GM12878 (cell line): ENCODE measurements around the gene VEPH1. TPM values are rescaled to one million over a fixed set of nuclear protein-coding genes. Genes with fewer than 3 reads are reported as not detected.

ENCODE experiments used
- ATAC-seq: fragments of 200-7000 bp; cut with Tn5 transposase; 3 replicates; pipeline ENCODE4 v1.9.1; 2020; ENCODE audit warnings: mild to moderate bottlenecking, moderate library complexity
- BruUV-seq: library from RNA; stranded (reverse); fragments of 400-500 nt; replicated peaks from 2 replicates; lab custom pipeline; 2021; lab: Mats Ljungman, UMichigan
- CTCF ChIA-PET: fragments of 300-600 bp; sonication (Branson Sonifier 250); formaldehyde crosslinking; extraction: SDS; loops from one replicate; lab custom pipeline; 2021; ENCODE audit warnings: inconsistent platforms; lab: Yijun Ruan, JAX
- POLR2A ChIA-PET: fragments of 350-600 bp; formaldehyde crosslinking; extraction: SDS; loops from one replicate; lab custom pipeline; 2021; ENCODE audit warnings: inconsistent platforms; lab: Charles Lee
- RAD21 ChIA-PET: fragments of 300-600 bp; sonication (Branson Sonifier 250); formaldehyde crosslinking; loops from one replicate; lab custom pipeline; 2023; ENCODE audit warnings: antibody characterized with exemption; ENCODE audit not compliant: unreplicated experiment; lab: Charles Lee
- SMC1A ChIA-PET: fragments of 300-600 bp; sonication (Branson Sonifier 250); formaldehyde crosslinking; loops from one replicate; lab custom pipeline; 2023; ENCODE audit not compliant: unreplicated experiment, uncharacterized antibody; lab: Charles Lee
- DNase-seq: peaks from one replicate; pipeline ENCODE4 v3.0.0-alpha.2; 2011; ENCODE audit warnings: low read depth, low spot score
- FAIRE-seq: peaks from 3 replicates; lab custom pipeline; 2011; peaks lifted over from hg19 to GRCh38; lab: Jason Lieb, UNC
- H2AFZ ChIP-seq: 2 replicates; pipeline ENCODE4 v1.6.0; 2011; ENCODE audit warnings: low read depth, low read length, control low read depth; ENCODE audit not compliant: control insufficient read depth
- H3K27ac ChIP-seq: 2 replicates; pipeline ENCODE4 v1.5.1; 2011; ENCODE audit warnings: control low read depth; ENCODE audit not compliant: control insufficient read depth, insufficient read depth
- H3K27me3 ChIP-seq, 2 experiments: replicated peaks in 1 of 2; 2 replicates each; pipeline versions ENCODE4 v1.6.0 to v1.6.1; 2011; ENCODE audit warnings: low read length in 1 of 2; ENCODE audit not compliant: control insufficient read depth in 2 of 2, insufficient read depth in 2 of 2
- H3K36me3 ChIP-seq, 2 experiments: 2 replicates each; pipeline ENCODE4 v1.5.1; 2011; ENCODE audit warnings: low read length in 1 of 2; ENCODE audit not compliant: control insufficient read depth in 2 of 2, insufficient read depth in 2 of 2
- H3K4me1 ChIP-seq: 2 replicates; pipeline ENCODE4 v1.6.1; 2011; ENCODE audit warnings: mild to moderate bottlenecking, low read length, moderate library complexity, mixed read lengths; ENCODE audit not compliant: control insufficient read depth, insufficient read depth
- H3K4me2 ChIP-seq: 2 replicates; pipeline ENCODE4 v1.6.0; 2011; ENCODE audit warnings: control low read depth; ENCODE audit not compliant: control insufficient read depth, insufficient read depth
- H3K4me3 ChIP-seq: fragments of 200-600 bp; sonication (generic); 2 replicates; pipeline ENCODE4 v1.5.1; 2016
- H3K79me2 ChIP-seq: 2 replicates; pipeline ENCODE4 v1.6.0; 2011; ENCODE audit warnings: low read length; ENCODE audit not compliant: control insufficient read depth, insufficient read depth
- H3K9ac ChIP-seq: 2 replicates; pipeline ENCODE4 v1.8.0; 2011; ENCODE audit warnings: low read length, control low read depth, mixed read lengths; ENCODE audit not compliant: control insufficient read depth, insufficient read depth
- H3K9me3 ChIP-seq: replicated peaks from 3 replicates; pipeline ENCODE4 v1.5.1; 2011; ENCODE audit warnings: mild to moderate bottlenecking, low read length; ENCODE audit not compliant: control insufficient read depth, insufficient read depth
- H4K20me1 ChIP-seq: 2 replicates; pipeline ENCODE4 v1.6.0; 2011; ENCODE audit not compliant: control insufficient read depth, insufficient read depth
- IRF3 ChIP-seq: fragments of 450-650 bp; IDR thresholded peaks from 2 replicates; pipeline ENCODE4 v1.6.1; 2014; ENCODE audit warnings: mild to moderate bottlenecking
- MXI1 ChIP-seq: fragments of 150-350 bp; IDR thresholded peaks from 2 replicates; pipeline ENCODE4 v1.6.1; 2011; ENCODE audit warnings: low read depth, mild to moderate bottlenecking, inconsistent platforms, low read length, improper control_type of control experiment
- RB1 ChIP-seq: fragments of 450-650 bp; formaldehyde crosslinking; IDR thresholded peaks from 2 replicates; pipeline ENCODE4 v1.6.1; 2017; ENCODE audit warnings: mild to moderate bottlenecking, borderline replicate concordance
- REST ChIP-seq: IDR thresholded peaks from 2 replicates; pipeline ENCODE4 v1.6.1; 2012; ENCODE audit warnings: mild to moderate bottlenecking, low read depth, low read length
- SUPT20H ChIP-seq: IDR thresholded peaks from 2 replicates; pipeline ENCODE4 v1.6.1; 2011; ENCODE audit warnings: low read depth, mild to moderate bottlenecking, low read length, moderate library complexity, borderline replicate concordance; ENCODE audit not compliant: control insufficient read depth
- USF2 ChIP-seq: IDR thresholded peaks from 2 replicates; pipeline ENCODE4 v1.6.1; 2011; ENCODE audit warnings: low read depth, low read length, improper control_type of control experiment, borderline replicate concordance
- ZBTB4 ChIP-seq: fragments of 450-650 bp; formaldehyde crosslinking; IDR thresholded peaks from 2 replicates; pipeline ENCODE4 v1.4.0; 2022; ENCODE audit warnings: mild to moderate bottlenecking, moderate library complexity
- ZNF592 ChIP-seq: fragments of 450-650 bp; IDR thresholded peaks from 2 replicates; pipeline ENCODE4 v1.6.1; 2017; ENCODE audit warnings: mild to moderate bottlenecking, moderate library complexity
- WGBS: methylation state at CpG from one replicate; pipeline ENCODE4 v1.1.6; 2016; ENCODE audit warnings: low lambda C conversion rate; ENCODE audit not compliant: insufficient replicate concordance, insufficient coverage; ENCODE audit errors: missing lambda C conversion rate; 5-methylcytosine and 5-hydroxymethylcytosine counted together
- in situ Hi-C: fragments of 300-500 bp; cut with MboI; formaldehyde crosslinking; loops from 9 replicates; pipeline ENCODE4 v1.14.3; 2018; ENCODE audit warnings: mixed read lengths
- intact Hi-C: fragments of 100-400 bp; cut with micrococcal nuclease; formaldehyde crosslinking; loops from one replicate; pipeline ENCODE4 v1.14.2; 2022; ENCODE audit not compliant: unreplicated experiment
- polyA plus RNA-seq, 11 experiments: library from polyadenylated mRNA; depleted of rRNA in 4 of 11; unstranded in 6 of 11; stranded (reverse) in 5 of 11; fragments of >200 nt; fragmentation: Nextera tagmentation in 4 of 11; fragmentation: Illumina TruSeq in 1 of 11; extraction: Ambion mirVana in 4 of 11; extraction: Trizol in 1 of 11; gene quantifications; 1 replicate in 1 of 11; 2 replicates in 10 of 11; pipeline versions ENCODE4 v1.2.1 to v1.2.3, GENCODE V29; 2011 to 2016; ENCODE audit warnings: inconsistent platforms in 2 of 11, missing spikeins in 2 of 11, low read depth in 1 of 11
- total RNA-seq, 4 experiments: library from RNA; depleted of rRNA in 3 of 4; stranded (reverse); fragments of >200 nt in 3 of 4; fragmentation: Illumina TruSeq in 1 of 4; extraction: Trizol in 1 of 4; gene quantifications; 2 replicates each; pipeline versions ENCODE4 v1.2.1 to v1.2.3, GENCODE V29; 2013 to 2021

Gene VEPH1
- total and polyA plus RNA-seq, 10 of the 15 experiments (the other 5 are each of a cell fraction or from before 2014, with no cell fraction given) = 0.04 to 0.26 (median 0.17) TPM; not detected in 7

- CTCF ChIA-PET = no interaction called here
- Histone ChIP-seq H3K9ac (no peak overlapping the region), H3K9me3 (no peaks in the 10 kb centered on the region), H3K4me1 (no peaks in the 10 kb centered on the region), H3K79me2 (no peaks in the 10 kb centered on the region), H4K20me1 (no peaks in the 10 kb centered on the region), H3K27me3 (no peaks in the 10 kb centered on the region), H3K4me2 (no peak overlapping the region), H3K27ac (no peak overlapping the region), H3K4me3 (no peak overlapping the region), H3K36me3 (no peaks in the 10 kb centered on the region), H2AFZ (no peak overlapping the region)
- no peak for FAIRE-seq
- DNase-seq = no peak
- SMC1A ChIA-PET = no interaction called here
- in situ Hi-C loops = no loop called here
- ATAC-seq = no peak
- intact Hi-C loops = loop anchor here (10.0 kb wide), 1 partner anchor 246 kb away; no protein-coding TSS in a partner anchor
- BruUV-seq = no TSS peak
- RAD21 ChIA-PET = no interaction called here
- 37% methylated on average over 5 of the region's 5 CpGs for WGBS
- POLR2A ChIA-PET = no interaction called here
- no peak for TF ChIP-seq ZNF592
- no peak for TF ChIP-seq ZBTB4
- TF ChIP-seq SUPT20H = no peak
- no peak for TF ChIP-seq IRF3
- TF ChIP-seq REST = no peak
- TF ChIP-seq RB1 = no peak
- no peak for TF ChIP-seq USF2
- no peak for TF ChIP-seq MXI1
Observed at GRCh38 chr3:157248590-157249422, 254.4 kb downstream of the VEPH1 start.
